Subcutaneous abdominal adipose tissue (tissue), 5 donors: ENCODE measurements around the gene TFCP2.
"Not testable (repeated sequence)": the region's sequence is repeated elsewhere in the genome, so short reads cannot be mapped to it uniquely, and the experiment has no call there.

ENCODE experiments used
- H3K27ac ChIP-seq: one replicate; pipeline ENCODE4 v1.7.0; 2013; ENCODE audit warnings: low read depth, mild to moderate bottlenecking, inconsistent platforms, low read length, moderate library complexity
- H3K27me3 ChIP-seq, 5 donors: one replicate each; pipeline ENCODE4 v1.7.0; 2013; ENCODE audit warnings: low read length in 5 of 5, inconsistent platforms in 1 of 5; ENCODE audit not compliant: control insufficient read depth in 5 of 5, insufficient read depth in 4 of 5
- H3K36me3 ChIP-seq, 5 donors: one replicate each; pipeline ENCODE4 v1.7.0; 2013; ENCODE audit warnings: low read length in 5 of 5; ENCODE audit not compliant: control insufficient read depth in 5 of 5, insufficient read depth in 5 of 5
- H3K4me1 ChIP-seq, 5 donors: one replicate each; pipeline ENCODE4 v1.7.0; 2013; ENCODE audit warnings: low read length in 5 of 5, mild to moderate bottlenecking in 3 of 5, moderate library complexity in 1 of 5; ENCODE audit not compliant: control insufficient read depth in 5 of 5, insufficient read depth in 5 of 5
- H3K4me3 ChIP-seq, 5 donors: one replicate each; pipeline ENCODE4 v1.7.0; 2013; ENCODE audit warnings: low read length in 5 of 5, low read depth in 1 of 5
- H3K9ac ChIP-seq, 5 donors: one replicate each; pipeline ENCODE4 v1.7.0; 2013; ENCODE audit warnings: low read length in 5 of 5, mild to moderate bottlenecking in 4 of 5, moderate library complexity in 3 of 5
- H3K9me3 ChIP-seq, 5 donors: one replicate each; pipeline ENCODE4 v1.7.0; 2013; ENCODE audit warnings: low read length in 5 of 5; ENCODE audit not compliant: control insufficient read depth in 5 of 5
- donor health status: healthy.
- donor health status: healthy.
- donor health status: healthy.
- donor health status: healthy.
- donor health status: healthy.

The TFCP2 gene, protein sequence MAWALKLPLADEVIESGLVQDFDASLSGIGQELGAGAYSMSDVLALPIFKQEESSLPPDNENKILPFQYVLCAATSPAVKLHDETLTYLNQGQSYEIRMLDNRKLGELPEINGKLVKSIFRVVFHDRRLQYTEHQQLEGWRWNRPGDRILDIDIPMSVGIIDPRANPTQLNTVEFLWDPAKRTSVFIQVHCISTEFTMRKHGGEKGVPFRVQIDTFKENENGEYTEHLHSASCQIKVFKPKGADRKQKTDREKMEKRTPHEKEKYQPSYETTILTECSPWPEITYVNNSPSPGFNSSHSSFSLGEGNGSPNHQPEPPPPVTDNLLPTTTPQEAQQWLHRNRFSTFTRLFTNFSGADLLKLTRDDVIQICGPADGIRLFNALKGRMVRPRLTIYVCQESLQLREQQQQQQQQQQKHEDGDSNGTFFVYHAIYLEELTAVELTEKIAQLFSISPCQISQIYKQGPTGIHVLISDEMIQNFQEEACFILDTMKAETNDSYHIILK

DNA sequence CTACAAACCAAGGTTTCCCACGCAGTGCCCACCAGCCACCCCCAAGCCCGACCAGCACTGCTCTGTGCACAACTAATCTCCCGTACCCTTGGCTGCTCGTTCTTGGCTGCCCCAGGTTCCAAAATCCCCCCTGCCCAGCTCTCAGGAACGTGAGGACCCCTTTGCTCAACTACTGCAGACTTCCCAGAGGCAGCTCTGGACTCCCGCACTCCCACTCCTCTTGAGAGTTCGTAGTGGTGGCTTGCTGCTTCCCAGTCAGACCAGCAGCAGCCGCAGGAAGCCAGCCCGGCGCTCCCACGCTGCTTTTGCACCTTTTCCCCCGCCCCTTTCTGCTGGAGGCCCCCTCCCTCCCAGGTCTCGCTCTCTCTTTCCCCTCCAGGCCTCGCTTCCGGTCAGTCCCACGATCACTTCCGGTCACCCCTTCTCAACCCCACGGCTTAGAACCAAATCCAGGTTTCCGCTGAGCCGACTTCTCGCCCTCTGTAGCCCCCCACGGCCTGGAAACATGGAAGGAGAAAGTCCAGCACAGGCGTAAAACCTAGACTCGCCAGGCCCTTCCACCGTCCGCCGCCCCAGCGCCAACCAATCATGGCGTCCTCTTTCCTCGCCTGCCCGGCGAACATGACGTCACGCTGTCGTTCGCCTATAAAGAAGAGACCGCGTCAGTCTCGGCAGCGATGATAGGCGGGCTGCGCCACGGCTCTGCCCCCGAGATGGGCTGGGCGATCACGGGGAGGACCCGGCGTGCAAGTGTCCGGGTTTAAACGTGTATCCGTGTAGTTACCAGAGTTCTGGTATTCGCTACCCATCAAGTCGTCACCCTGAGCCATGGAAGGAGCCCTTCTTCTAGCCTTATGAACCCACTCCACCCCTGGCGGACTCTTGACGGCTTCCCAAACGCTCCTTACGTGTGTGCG, at the start of gene TFCP2:
TFCP2 (minus strand) TSS at position 621 of the 917 bp plus-strand sequence. CDS start 713 bp downstream, outside the sequence.
- peak within 1 kb of the TSS; percentile 84 to 99 (median 96) for H3K4me3 ChIP-seq

DNA sequence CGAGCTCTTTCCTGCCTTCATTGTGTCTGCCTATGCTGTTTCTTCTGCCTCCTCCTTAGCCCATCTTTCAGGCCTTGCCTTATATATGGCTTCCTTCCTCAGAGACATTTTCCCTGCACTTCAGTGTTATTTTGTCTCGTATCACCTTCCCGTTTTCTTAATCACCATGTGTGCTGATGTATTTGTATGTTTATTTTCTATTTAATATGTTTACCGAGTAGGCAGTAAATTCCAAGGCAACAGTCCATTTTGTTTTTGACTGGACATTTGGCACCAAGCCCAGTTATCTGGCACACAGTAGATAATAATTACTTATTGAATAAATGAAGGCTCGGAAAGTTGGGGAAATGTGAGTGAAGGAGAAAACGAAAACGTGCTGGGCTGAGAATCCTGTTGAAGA, 49.5 kb upstream of the TFCP2 start:
- H3K9me3 ChIP-seq = no peaks in the 10 kb centered on the region
- no peaks in the 10 kb centered on the region for H3K36me3 ChIP-seq
- H3K9ac ChIP-seq = no peak overlapping the region
- H3K4me3 ChIP-seq = peak overlapping the region in 3 of 5 donors; percentile 26 to 44 (median 26)
- H3K4me1 ChIP-seq = peaks cover 3 to 17% (median 11%) of the 10 kb centered on the region in 5 donors
- no peaks in the 10 kb centered on the region for H3K27me3 ChIP-seq
- H3K27ac ChIP-seq = no peak overlapping the region

More for the DNA sequence above, at the start of gene TFCP2:
- no peaks in the 10 kb centered on the region for H3K36me3 ChIP-seq
- peak within 1 kb of the TSS; percentile 86 to 99 (median 97) for H3K9ac ChIP-seq
- no peaks in the 10 kb centered on the region for H3K9me3 ChIP-seq
- H3K4me1 ChIP-seq = peaks cover 10 to 25% (median 20%) of the 10 kb centered on the region in 5 donors
- H3K27me3 ChIP-seq = peaks cover 0 to 3% (median 0%) of the 10 kb centered on the region in 5 donors
- H3K27ac ChIP-seq = peak within 1 kb of the TSS; percentile 99

DNA sequence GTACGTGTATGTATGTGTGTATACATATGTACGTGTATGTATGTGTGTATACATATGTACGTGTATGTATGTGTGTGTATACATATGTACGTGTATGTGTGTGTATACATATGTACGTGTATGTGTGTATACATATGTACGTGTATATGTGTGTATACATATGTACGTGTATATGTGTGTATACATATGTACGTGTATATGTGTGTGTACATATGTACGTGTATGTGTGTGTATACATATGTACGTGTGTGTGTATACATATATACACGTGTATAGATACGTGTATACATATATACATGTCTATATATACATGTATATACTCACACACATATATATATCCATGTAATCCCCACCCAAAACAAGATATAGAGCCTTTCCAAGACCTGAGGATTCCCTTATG, 46.9 kb upstream of the TFCP2 start:
- peaks cover 3 to 26% (median 21%) of the 10 kb centered on the region in 5 donors for H3K4me1 ChIP-seq
- H3K27ac ChIP-seq, H3K9me3 ChIP-seq, H3K36me3 ChIP-seq, H3K27me3 ChIP-seq, H3K4me3 ChIP-seq, H3K9ac ChIP-seq: not testable (repeated sequence)

DNA sequence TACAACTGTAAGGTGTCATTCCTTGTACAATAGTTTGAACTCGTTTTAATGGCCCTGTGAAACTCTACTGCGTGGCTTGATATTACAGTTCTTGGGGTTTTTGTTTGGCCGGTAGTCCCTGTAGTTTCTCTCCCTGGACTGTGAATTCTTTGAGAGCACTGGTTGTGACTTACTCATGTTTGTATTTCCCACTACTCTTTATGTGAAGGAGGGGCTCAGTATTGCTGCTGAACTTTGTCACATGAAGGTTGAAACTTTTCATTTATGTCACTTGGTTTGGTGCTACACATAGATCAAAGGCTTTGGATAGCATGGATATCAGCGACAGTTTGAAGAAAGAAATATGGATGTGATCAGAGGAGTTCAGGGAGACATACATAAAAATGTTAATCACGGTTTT, 46.4 kb upstream of the TFCP2 start:
- Histone ChIP-seq H3K9me3 (no peaks in the 10 kb centered on the region), H3K36me3 (peaks cover 0 to 2% (median 0%) of the 10 kb centered on the region in 5 donors), H3K4me1 (peaks cover 3 to 26% (median 21%) of the 10 kb centered on the region in 5 donors), H3K4me3 (peak overlapping the region in 2 of 5 donors; percentile 81 to 89), H3K27me3 (no peaks in the 10 kb centered on the region), H3K27ac (no peak overlapping the region), H3K9ac (no peak overlapping the region)

DNA sequence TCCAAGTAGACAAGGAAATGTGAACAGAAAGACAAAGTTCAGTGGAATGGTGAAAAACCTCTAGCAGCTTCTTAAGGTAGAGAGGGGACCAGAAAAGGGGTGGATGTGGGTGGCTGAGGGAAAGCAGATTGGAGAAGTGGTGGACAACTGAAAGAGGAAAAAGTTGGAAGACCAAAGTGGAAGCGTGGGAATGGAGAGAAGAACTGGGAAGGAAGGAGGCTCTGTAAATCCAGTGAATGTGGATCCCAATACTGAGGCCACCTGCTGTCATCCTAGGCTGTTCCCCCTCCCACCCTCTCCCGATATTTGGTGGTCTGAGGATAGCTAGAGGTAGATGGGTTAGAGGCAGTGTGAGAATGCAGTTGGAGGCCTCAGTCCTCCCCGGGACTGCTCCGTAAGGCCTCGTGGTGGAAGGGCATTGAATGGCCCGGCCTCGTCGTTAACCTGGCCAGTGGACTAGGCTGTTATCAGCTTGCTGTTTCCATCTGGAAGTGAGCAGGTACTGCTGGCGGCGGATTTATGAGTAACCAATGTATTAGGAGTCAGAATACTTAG, 45.7 kb upstream of the TFCP2 start:
- H3K4me1 ChIP-seq = peaks cover 3 to 26% (median 21%) of the 10 kb centered on the region in 5 donors

DNA sequence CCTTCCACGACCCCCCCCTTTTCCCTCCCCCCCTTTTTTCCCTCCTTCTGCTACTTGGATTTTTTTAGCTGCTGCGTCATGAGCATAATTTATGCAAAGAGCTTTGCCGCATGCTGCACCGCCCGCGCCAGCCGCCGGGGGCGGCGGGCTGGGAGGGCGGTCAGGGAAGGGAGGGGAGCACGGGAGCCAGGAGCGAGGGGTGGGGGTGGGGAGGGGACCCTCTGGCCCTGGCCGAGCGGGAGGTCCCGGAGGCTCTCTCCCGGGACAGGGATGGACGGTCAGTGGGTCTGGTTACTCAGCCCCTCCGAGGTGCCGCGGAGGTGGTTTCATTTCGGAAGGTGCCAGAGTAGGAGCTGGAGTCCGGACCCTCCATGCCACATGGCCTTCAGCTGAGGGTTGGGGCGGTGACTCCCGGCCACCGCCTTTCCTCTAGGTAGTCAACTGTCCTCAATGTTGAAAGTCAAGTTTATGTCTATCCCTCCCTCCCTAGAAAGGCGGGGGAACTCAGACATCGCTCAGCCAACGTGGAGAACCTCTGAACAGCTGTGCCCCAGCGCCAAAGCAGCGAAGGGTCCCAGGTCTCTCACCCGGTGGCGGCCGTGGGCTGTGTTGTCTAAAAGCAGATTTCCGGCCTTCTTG, 45.2 kb upstream of the TFCP2 start, which contains the start of gene POU6F1:
POU6F1 (minus strand) TSS at position 95 of the 639 bp plus-strand sequence. CDS start 11,226 bp downstream, outside the sequence.
- Histone ChIP-seq H3K4me3 (peak within 1 kb of the TSS; percentile 81 to 91 (median 86)), H3K27me3 (no peaks in the 10 kb centered on the region), H3K27ac (peak within 1 kb of the TSS; percentile 95), H3K9ac (peak within 1 kb of the TSS; percentile 84 to 94 (median 92)), H3K4me1 (peaks cover 3 to 26% (median 21%) of the 10 kb centered on the region in 5 donors), H3K36me3 (peaks cover 0 to 3% (median 2%) of the 10 kb centered on the region in 5 donors), H3K9me3 (no peaks in the 10 kb centered on the region)

More for the DNA sequence above, 45.7 kb upstream of the TFCP2 start:
- Histone ChIP-seq H3K27ac (peak overlapping the region; percentile 95), H3K9ac (peak overlapping the region; percentile 84 to 94 (median 92)), H3K27me3 (no peaks in the 10 kb centered on the region), H3K9me3 (no peaks in the 10 kb centered on the region), H3K36me3 (peaks cover 0 to 3% (median 2%) of the 10 kb centered on the region in 5 donors), H3K4me3 (peak overlapping the region; percentile 81 to 91 (median 86))

DNA sequence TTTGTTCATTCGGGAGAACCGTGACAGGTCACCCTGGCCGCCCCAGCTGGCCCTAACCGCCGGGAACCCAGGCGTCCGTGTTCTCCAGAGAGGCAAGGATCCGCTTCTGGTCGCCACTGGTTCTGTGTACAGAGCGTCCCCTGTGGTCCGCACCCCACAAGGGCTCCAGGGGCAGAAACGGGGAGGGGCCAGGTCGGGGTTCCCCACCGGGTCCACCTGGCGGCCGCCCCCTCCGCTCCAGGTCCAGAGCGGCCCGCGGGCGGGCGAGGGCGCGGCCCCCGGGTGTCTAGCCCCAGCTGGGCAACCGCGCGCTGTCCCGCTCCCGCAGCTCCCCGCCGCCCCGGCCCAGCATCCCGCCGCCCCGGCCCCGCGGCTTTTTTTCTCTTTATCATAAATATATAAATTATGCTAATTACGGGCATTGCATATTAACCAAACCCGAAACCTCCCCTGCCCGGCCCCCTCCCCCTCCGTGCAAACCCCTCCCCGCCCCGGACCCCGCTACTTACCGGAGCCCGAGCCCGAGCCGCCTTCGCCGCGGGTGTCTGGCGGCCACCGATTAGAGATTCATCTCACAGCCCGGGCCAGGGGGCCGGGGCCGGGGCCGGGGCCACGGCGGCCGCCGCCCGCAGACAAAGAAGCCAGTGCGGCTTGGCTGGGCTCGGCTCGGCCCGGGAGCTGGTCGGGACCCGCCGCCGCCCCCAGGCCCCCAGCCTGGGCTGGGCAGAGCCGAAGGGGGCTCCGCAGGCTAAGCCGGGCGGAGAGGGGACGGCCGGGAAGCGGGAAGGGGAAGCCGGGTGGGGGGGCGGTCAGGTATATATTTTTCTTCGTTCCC, 44.4 kb upstream of the TFCP2 start:
- Histone ChIP-seq H3K36me3 (peaks cover 0 to 3% (median 2%) of the 10 kb centered on the region in 5 donors), H3K27me3 (no peaks in the 10 kb centered on the region), H3K9ac (peak overlapping the region in 4 of 5 donors; percentile 59 to 92 (median 89)), H3K4me3 (peak overlapping the region; percentile 40 to 91 (median 86)), H3K4me1 (peaks cover 3 to 23% (median 21%) of the 10 kb centered on the region in 5 donors), H3K9me3 (no peaks in the 10 kb centered on the region), H3K27ac (peak overlapping the region; percentile 95)

DNA sequence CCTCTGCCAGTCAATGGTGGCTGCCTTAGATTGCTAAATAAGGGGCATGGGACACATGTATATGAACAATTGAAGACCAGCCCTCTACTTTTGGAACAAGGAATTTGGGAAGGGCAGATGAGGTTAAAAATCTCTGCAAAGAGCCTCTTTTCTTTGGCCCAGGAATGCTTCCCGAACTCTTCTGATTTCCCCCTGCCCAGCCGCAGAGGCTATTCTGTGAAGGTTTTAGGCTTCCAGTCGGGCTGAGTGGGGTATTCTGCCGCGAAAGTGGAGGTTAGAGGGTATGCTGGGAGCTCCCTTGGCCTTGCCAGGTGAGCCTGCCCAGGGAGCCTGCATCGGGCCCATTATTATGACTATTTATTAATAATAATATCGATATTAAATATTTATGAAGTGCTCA, 43.7 kb upstream of the TFCP2 start:
- Histone ChIP-seq H3K27ac (peak overlapping the region; percentile 65), H3K9me3 (no peaks in the 10 kb centered on the region), H3K27me3 (no peaks in the 10 kb centered on the region), H3K9ac (peak overlapping the region in 4 of 5 donors; percentile 59 to 88 (median 81)), H3K36me3 (peaks cover 0 to 3% (median 2%) of the 10 kb centered on the region in 5 donors), H3K4me3 (peak overlapping the region; percentile 40 to 91 (median 85)), H3K4me1 (peaks cover 3 to 23% (median 21%) of the 10 kb centered on the region in 5 donors)
